HCT116 (cell line): ENCODE measurements around the gene GPN1. TPM values are rescaled to one million over a fixed set of nuclear protein-coding genes. Genes with fewer than 3 reads are reported as not detected.

ENCODE experiments used
- ATAC-seq: fragments of 200-7000 bp; cut with Tn5 transposase; 2 replicates; pipeline ENCODE4 v1.9.1; 2020; ENCODE audit warnings: mild to moderate bottlenecking, moderate library complexity
- BruUV-seq: library from RNA; stranded (reverse); fragments of 400-500 nt; replicated peaks from 2 replicates; lab custom pipeline; 2021; lab: Mats Ljungman, UMichigan
- CTCF ChIA-PET: fragments of 300-600 bp; sonication (Branson Sonifier 250); formaldehyde crosslinking; loops from one replicate; lab custom pipeline; 2021; ENCODE audit warnings: antibody characterized with exemption; lab: Charles Lee
- POLR2A ChIA-PET: fragments of 300-600, 350-600 bp; sonication (Branson Sonifier 250); formaldehyde crosslinking; loops from one replicate; lab custom pipeline; 2021; ENCODE audit warnings: antibody characterized with exemption; lab: Charles Lee
- RAD21 ChIA-PET, 2 experiments: fragments of 300-600 bp; sonication (Branson Sonifier 250); formaldehyde crosslinking; loops; one replicate each; lab custom pipeline; 2023; ENCODE audit warnings: low total read pairs in 2 of 2; ENCODE audit not compliant: uncharacterized antibody in 2 of 2, unreplicated experiment in 2 of 2, low non-redundant PET in 1 of 2; lab: Charles Lee
- DNase-seq: peaks from one replicate; pipeline ENCODE4 v3.0.0-alpha.2; 2010; ENCODE audit warnings: low read depth, low spot score
- H2AFZ ChIP-seq: fragments of 200-600 bp; shearing (Covaris generic), sonication (generic); 2 replicates; pipeline ENCODE4 v1.6.1; 2017; ENCODE audit warnings: low read depth, mixed run types, mixed read lengths, antibody characterized with exemption, low read length; ENCODE audit not compliant: poor library complexity, severe bottlenecking
- H3K27ac ChIP-seq: 2 replicates; pipeline ENCODE4 v1.5.1; 2012; ENCODE audit warnings: low read depth, low read length
- H3K27me3 ChIP-seq: fragments of 200-600 bp; sonication (generic); 2 replicates; pipeline ENCODE4 v1.6.1; 2016; ENCODE audit warnings: mixed run types, low read length, mixed read lengths; ENCODE audit not compliant: insufficient read depth
- H3K36me3 ChIP-seq, 2 experiments: fragments of 200-500 bp in 1 of 2; fragments of 200-600 bp in 1 of 2; sonication (Bioruptor generic) in 1 of 2; sonication (generic) in 1 of 2; 2 replicates each; pipeline versions ENCODE4 v1.5.1 to v1.6.1; 2014 to 2016; ENCODE audit warnings: low read length in 2 of 2, inconsistent platforms in 1 of 2, mixed read lengths in 1 of 2, mixed run types in 1 of 2; ENCODE audit not compliant: insufficient read depth in 2 of 2, control insufficient read depth in 1 of 2
- H3K4me1 ChIP-seq, 2 experiments: fragments of 200-600 bp in 1 of 2; sonication (generic) in 1 of 2; 2 replicates each; pipeline versions ENCODE4 v1.5.1 to v1.6.1; 2012 to 2017; ENCODE audit warnings: low read length in 2 of 2, inconsistent platforms in 1 of 2, mild to moderate bottlenecking in 1 of 2, mixed read lengths in 1 of 2, mixed run types in 1 of 2, moderate library complexity in 1 of 2; ENCODE audit not compliant: insufficient read depth in 2 of 2, control insufficient read depth in 1 of 2
- H3K4me2 ChIP-seq: fragments of 200-600 bp; sonication (generic); 2 replicates; pipeline ENCODE4 v1.6.1; 2017; ENCODE audit warnings: mixed run types, low read length, mixed read lengths
- H3K4me3 ChIP-seq, 2 experiments: fragments of 200-600 bp in 1 of 2; sonication (generic) in 1 of 2; replicated peaks in 1 of 2; 2 replicates each; pipeline ENCODE4 v1.5.1; 2011 to 2016; ENCODE audit warnings: low read length in 2 of 2, control low read depth in 1 of 2, low read depth in 1 of 2, mild to moderate bottlenecking in 1 of 2, mixed read lengths in 1 of 2, mixed run types in 1 of 2
- H3K79me2 ChIP-seq: fragments of 200-600 bp; sonication (generic); 2 replicates; pipeline ENCODE4 v1.6.1; 2017; ENCODE audit warnings: mild to moderate bottlenecking, mixed run types, low read length, moderate library complexity, mixed read lengths; ENCODE audit not compliant: insufficient read depth
- H3K9ac ChIP-seq: fragments of 200-600 bp; sonication (generic); 2 replicates; pipeline ENCODE4 v1.6.1; 2016; ENCODE audit warnings: low read length, mixed read lengths
- H3K9me2 ChIP-seq: fragments of 200-600 bp; sonication (generic), shearing (Covaris generic); 2 replicates; pipeline ENCODE4 v1.6.1; 2017; ENCODE audit warnings: mixed run types, mild to moderate bottlenecking, moderate library complexity; ENCODE audit not compliant: insufficient read depth
- H3K9me3 ChIP-seq, 2 experiments: fragments of 200-500 bp in 1 of 2; fragments of 200-600 bp in 1 of 2; sonication (Bioruptor generic) in 1 of 2; sonication (generic) in 1 of 2; 2 replicates each; pipeline ENCODE4 v1.6.1; 2014 to 2017; ENCODE audit warnings: low read length in 2 of 2, mixed read lengths in 2 of 2, inconsistent platforms in 1 of 2, low read depth in 1 of 2, mild to moderate bottlenecking in 1 of 2, mixed run types in 1 of 2, moderate library complexity in 1 of 2; ENCODE audit not compliant: control insufficient read depth in 1 of 2, insufficient read depth in 1 of 2
- H4K20me1 ChIP-seq: fragments of 200-600 bp; sonication (generic), shearing (Covaris generic); 2 replicates; pipeline ENCODE4 v1.6.1; 2017; ENCODE audit warnings: mixed run types, mild to moderate bottlenecking, moderate library complexity; ENCODE audit not compliant: insufficient read depth
- CEBPB ChIP-seq: IDR thresholded peaks from 2 replicates; pipeline ENCODE4 v1.6.1; 2012; ENCODE audit warnings: low read depth
- intact Hi-C: fragments of 100-400 bp; cut with micrococcal nuclease; formaldehyde crosslinking; loops from 2 replicates; pipeline ENCODE4 v1.10.0; 2022
- total RNA-seq: library from RNA; stranded (reverse); gene quantifications from one replicate; pipeline ENCODE4 v1.2.1, GENCODE V29; 2021; ENCODE audit not compliant: unreplicated experiment
- TF ChIP-seq, protein P1 (sequence below): IDR thresholded peaks from 2 replicates; pipeline ENCODE4 v1.6.1; 2012; ENCODE audit warnings: low read depth
- TF ChIP-seq, protein P2 (sequence below), 3 experiments: fragments of 200-600 bp in 1 of 3; sonication (generic) in 1 of 3; IDR thresholded peaks in 2 of 3; conservative IDR thresholded peaks in 1 of 3; 2 replicates each; pipeline ENCODE4 v1.5.1; 2012 to 2017; ENCODE audit warnings: low read depth in 2 of 3, low read length in 2 of 3, antibody characterized with exemption in 1 of 3, borderline replicate concordance in 1 of 3, control low read depth in 1 of 3, mild to moderate bottlenecking in 1 of 3, mixed read lengths in 1 of 3, mixed run types in 1 of 3, moderate library complexity in 1 of 3; ENCODE audit not compliant: insufficient read depth in 1 of 3

The GPN1 gene
- total RNA-seq, 1 experiment from 2014 or later = 34.3 TPM

DNA sequence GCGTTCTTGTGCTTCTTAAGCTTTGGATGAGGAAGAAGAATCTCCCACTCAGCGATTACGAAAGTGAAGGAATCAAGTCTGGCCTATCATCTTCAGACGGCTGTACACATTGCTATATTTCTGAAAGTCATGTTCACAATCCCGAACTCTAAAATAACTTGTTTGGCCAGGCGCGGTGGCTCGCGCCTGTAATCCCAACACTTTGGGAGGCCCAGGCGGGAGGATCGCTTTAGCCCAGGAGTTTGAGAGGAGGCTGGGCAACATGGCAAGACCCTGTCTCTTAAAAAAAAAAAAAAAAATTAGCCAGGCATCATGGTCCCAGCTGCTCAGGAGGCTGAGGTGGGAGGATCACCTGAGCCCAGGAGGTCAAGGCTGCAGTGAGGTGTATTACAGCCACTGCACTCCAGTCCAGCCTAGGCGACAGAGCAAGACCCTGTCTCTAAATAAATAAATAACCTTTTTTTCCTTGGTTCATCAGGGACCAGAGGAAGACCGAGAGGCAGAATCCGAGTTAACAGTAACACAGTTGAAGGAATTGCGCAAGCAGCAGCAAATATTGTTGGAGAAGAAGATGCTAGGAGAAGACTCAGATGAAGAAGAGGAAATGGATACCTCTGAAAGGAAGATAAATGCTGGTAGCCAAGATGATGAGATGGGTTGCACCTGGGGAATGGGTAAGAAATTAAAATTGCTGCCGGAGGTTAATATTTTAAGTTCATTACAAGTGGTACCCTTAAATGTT is 35.9 kb downstream of the GPN1 start:
- H2AFZ ChIP-seq = no peak overlapping the region
- H4K20me1 ChIP-seq = no peaks in the 10 kb centered on the region
- intact Hi-C loops = loop anchor here (5.0 kb wide), 1 partner anchor 257 kb away; the partner anchor contains the start of gene PPM1G
- H3K9ac ChIP-seq = peak overlapping the region; percentile 82
- peak overlapping the region; percentile 92 to 99 for H3K4me3 ChIP-seq
- peak; percentile 46; the same call in 1 of the 2 replicates for TF ChIP-seq CEBPB
- TF ChIP-seq, protein P1, sequence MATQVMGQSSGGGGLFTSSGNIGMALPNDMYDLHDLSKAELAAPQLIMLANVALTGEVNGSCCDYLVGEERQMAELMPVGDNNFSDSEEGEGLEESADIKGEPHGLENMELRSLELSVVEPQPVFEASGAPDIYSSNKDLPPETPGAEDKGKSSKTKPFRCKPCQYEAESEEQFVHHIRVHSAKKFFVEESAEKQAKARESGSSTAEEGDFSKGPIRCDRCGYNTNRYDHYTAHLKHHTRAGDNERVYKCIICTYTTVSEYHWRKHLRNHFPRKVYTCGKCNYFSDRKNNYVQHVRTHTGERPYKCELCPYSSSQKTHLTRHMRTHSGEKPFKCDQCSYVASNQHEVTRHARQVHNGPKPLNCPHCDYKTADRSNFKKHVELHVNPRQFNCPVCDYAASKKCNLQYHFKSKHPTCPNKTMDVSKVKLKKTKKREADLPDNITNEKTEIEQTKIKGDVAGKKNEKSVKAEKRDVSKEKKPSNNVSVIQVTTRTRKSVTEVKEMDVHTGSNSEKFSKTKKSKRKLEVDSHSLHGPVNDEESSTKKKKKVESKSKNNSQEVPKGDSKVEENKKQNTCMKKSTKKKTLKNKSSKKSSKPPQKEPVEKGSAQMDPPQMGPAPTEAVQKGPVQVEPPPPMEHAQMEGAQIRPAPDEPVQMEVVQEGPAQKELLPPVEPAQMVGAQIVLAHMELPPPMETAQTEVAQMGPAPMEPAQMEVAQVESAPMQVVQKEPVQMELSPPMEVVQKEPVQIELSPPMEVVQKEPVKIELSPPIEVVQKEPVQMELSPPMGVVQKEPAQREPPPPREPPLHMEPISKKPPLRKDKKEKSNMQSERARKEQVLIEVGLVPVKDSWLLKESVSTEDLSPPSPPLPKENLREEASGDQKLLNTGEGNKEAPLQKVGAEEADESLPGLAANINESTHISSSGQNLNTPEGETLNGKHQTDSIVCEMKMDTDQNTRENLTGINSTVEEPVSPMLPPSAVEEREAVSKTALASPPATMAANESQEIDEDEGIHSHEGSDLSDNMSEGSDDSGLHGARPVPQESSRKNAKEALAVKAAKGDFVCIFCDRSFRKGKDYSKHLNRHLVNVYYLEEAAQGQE = no peak
- TF ChIP-seq, protein P2, sequence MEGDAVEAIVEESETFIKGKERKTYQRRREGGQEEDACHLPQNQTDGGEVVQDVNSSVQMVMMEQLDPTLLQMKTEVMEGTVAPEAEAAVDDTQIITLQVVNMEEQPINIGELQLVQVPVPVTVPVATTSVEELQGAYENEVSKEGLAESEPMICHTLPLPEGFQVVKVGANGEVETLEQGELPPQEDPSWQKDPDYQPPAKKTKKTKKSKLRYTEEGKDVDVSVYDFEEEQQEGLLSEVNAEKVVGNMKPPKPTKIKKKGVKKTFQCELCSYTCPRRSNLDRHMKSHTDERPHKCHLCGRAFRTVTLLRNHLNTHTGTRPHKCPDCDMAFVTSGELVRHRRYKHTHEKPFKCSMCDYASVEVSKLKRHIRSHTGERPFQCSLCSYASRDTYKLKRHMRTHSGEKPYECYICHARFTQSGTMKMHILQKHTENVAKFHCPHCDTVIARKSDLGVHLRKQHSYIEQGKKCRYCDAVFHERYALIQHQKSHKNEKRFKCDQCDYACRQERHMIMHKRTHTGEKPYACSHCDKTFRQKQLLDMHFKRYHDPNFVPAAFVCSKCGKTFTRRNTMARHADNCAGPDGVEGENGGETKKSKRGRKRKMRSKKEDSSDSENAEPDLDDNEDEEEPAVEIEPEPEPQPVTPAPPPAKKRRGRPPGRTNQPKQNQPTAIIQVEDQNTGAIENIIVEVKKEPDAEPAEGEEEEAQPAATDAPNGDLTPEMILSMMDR (IDR thresholded peaks at IDR 0.05 in 2 of 3, conservative IDR thresholded peaks at IDR 0.05 in 1 of 3; ENCODE audit: borderline replicate concordance in 1 of 3, insufficient read depth in 1 of 3, low read depth in 2 of 3, low read length in 2 of 3) = no peak
- TF ChIP-seq, all 23 proteins: peak for 1
- Histone ChIP-seq H3K9me3 (no peaks in the 10 kb centered on the region), H3K36me3 (peaks cover 33 to 40% of the 10 kb centered on the region in 2 experiments), H3K27me3 (no peaks in the 10 kb centered on the region), H3K27ac (peak overlapping the region; percentile 71), H3K4me2 (peak overlapping the region; percentile 89), H3K4me1 (peaks cover 7 to 17% of the 10 kb centered on the region in 2 experiments), H3K9me2 (no peaks in the 10 kb centered on the region), H3K79me2 (peaks cover 42% of the 10 kb centered on the region)
- DNase-seq (no peak), ATAC-seq (no peak)
- ChIA-PET CTCF (no interaction called here), POLR2A (no interaction called here), RAD21 (no interaction called here)
- BruUV-seq = no TSS peak
